Measurements from ENCODE around the gene TLR1. TPM values are rescaled to one million over a fixed set of nuclear protein-coding genes. Genes with fewer than 3 reads are reported as not detected.
"Not testable (repeated sequence)": the region's sequence is repeated elsewhere in the genome, so short reads cannot be mapped to it uniquely, and the experiment has no call there.

TLR1 gene
- total RNA-seq, 2 experiments from 2014 or later, result 16.2 to 16.3 TPM

DNA sequence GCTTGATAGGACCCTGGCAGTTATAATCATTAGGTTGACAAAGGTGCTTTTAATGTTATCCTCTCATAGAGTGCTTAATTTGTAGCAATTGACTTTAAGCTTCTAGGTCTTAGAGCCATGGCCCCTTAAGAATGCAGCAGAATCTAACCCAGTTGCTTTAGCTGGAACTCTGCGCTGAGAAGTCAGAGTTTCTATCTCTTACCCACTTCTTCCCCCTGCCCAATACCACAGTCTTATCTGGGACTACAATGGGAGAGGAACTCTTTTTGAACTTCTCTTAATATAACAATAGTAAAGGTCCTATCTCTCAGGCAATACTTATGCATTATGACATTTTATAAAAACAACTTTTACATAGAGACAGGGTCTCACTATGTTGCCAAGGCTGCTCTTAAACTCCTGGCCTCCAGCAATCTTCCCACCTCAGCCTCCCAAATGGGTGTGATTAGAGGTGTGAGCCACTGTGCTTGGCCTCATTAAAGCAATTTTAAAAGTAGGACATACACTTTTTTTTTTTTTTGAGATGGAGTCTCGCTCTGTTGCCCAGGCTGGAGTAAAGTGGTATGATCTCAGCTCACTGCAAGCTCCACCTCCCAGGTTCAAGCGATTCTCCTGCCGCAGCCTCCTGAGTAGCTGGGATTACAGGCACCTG lies 23.6 kb downstream of the TLR1 start:
- Histone ChIP-seq H3K36me3 (ENCODE audit: insufficient read depth, low read length) (no peaks in the 10 kb centered on the region), H3K9me3 (ENCODE audit: control insufficient read depth in 1 of 2, insufficient read depth in 1 of 2, low read length in 2 of 2) (no peaks in the 10 kb centered on the region), H3K4me1 (ENCODE audit: insufficient read depth, low read length) (peaks cover 4% of the 10 kb centered on the region), H3K27ac (ENCODE audit: low read depth in 1 of 2, low read length in 2 of 2) (no peak overlapping the region), H3K4me3 (ENCODE audit: low read length) (no peak overlapping the region), H3K27me3 (ENCODE audit: control insufficient read depth in 1 of 2, insufficient read depth in 2 of 2, low read length in 2 of 2) (no peaks in the 10 kb centered on the region)
- no peak for DNase-seq
- H3K4me3 Mint-ChIP-seq, result no peak overlapping the region
- H3K9me3 Mint-ChIP-seq, result no peaks in the 10 kb centered on the region
- intact Hi-C loops (cut with DNase I, micrococcal nuclease), result no loop called here
- ChIA-PET POLR2A (interaction anchor here (3.5 kb wide), 1 partner anchor 24 kb away, joined by 17 read pairs; the partner anchor contains the start of gene TLR1), CTCF (interaction anchor here (2.2 kb wide), 1 partner anchor 21 kb away, joined by 17 read pairs; no protein-coding TSS in a partner anchor)
- TF ChIP-seq, protein P1, sequence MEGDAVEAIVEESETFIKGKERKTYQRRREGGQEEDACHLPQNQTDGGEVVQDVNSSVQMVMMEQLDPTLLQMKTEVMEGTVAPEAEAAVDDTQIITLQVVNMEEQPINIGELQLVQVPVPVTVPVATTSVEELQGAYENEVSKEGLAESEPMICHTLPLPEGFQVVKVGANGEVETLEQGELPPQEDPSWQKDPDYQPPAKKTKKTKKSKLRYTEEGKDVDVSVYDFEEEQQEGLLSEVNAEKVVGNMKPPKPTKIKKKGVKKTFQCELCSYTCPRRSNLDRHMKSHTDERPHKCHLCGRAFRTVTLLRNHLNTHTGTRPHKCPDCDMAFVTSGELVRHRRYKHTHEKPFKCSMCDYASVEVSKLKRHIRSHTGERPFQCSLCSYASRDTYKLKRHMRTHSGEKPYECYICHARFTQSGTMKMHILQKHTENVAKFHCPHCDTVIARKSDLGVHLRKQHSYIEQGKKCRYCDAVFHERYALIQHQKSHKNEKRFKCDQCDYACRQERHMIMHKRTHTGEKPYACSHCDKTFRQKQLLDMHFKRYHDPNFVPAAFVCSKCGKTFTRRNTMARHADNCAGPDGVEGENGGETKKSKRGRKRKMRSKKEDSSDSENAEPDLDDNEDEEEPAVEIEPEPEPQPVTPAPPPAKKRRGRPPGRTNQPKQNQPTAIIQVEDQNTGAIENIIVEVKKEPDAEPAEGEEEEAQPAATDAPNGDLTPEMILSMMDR (IDR thresholded peaks at IDR 0.05), result no peak
- H3K27me3 Mint-ChIP-seq, result no peaks in the 10 kb centered on the region
- H3K27ac Mint-ChIP-seq, result no peak overlapping the region
- peaks cover 6% of the 10 kb centered on the region for H3K4me1 Mint-ChIP-seq (ENCODE audit: low read depth)
- no peak for ATAC-seq (ENCODE audit: poor library complexity)
- H3K36me3 Mint-ChIP-seq (ENCODE audit: low read depth), result no peaks in the 10 kb centered on the region

DNA sequence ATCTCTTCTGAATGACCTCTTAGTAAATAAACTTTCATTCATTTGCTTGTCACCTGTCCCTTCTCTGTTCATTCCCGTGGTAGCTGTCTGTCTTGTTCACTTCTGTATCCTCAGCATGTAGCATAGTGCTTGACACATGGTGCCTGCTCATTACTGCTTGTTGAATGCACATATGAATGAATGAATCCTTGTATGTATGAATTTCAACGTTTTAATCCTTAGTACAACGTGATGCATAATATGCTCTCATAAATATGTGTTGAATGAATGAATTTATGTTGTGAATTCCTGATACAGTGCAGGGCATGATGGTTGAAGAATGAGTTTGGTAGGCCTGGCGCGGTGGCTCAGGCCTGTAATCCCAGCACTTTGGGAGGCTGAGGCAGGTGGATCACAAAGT lies 24.8 kb downstream of the TLR1 start:
- no peaks in the 10 kb centered on the region for H3K9me3 ChIP-seq (ENCODE audit: control insufficient read depth in 1 of 2, insufficient read depth in 1 of 2, low read length in 2 of 2)
- CTCF ChIA-PET, result no interaction called here
- TF ChIP-seq, protein P1 (IDR thresholded peaks at IDR 0.05), result no peak
- no peaks in the 10 kb centered on the region for H3K27me3 ChIP-seq (ENCODE audit: control insufficient read depth in 1 of 2, insufficient read depth in 2 of 2, low read length in 2 of 2)
- no peaks in the 10 kb centered on the region for H3K36me3 ChIP-seq (ENCODE audit: insufficient read depth, low read length)
- POLR2A ChIA-PET, result interaction anchor here (3.5 kb wide), 1 partner anchor 25 kb away, joined by 17 read pairs; the partner anchor contains the start of gene TLR1
- intact Hi-C loops (cut with DNase I, micrococcal nuclease), result no loop called here
- H3K4me3 Mint-ChIP-seq, result no peak overlapping the region
- DNase-seq (no peak), ATAC-seq (ENCODE audit: poor library complexity) (no peak)
- H3K9me3 Mint-ChIP-seq, result no peaks in the 10 kb centered on the region
- H3K36me3 Mint-ChIP-seq (ENCODE audit: low read depth), result no peaks in the 10 kb centered on the region
- peaks cover 6% of the 10 kb centered on the region for H3K4me1 Mint-ChIP-seq (ENCODE audit: low read depth)
- no peak overlapping the region for H3K27ac Mint-ChIP-seq
- H3K4me3 ChIP-seq (ENCODE audit: low read length), result no peak overlapping the region
- no peaks in the 10 kb centered on the region for H3K27me3 Mint-ChIP-seq
- H3K27ac ChIP-seq (ENCODE audit: low read depth in 1 of 2, low read length in 2 of 2), result no peak overlapping the region
- H3K4me1 ChIP-seq (ENCODE audit: insufficient read depth, low read length), result peaks cover 4% of the 10 kb centered on the region

DNA sequence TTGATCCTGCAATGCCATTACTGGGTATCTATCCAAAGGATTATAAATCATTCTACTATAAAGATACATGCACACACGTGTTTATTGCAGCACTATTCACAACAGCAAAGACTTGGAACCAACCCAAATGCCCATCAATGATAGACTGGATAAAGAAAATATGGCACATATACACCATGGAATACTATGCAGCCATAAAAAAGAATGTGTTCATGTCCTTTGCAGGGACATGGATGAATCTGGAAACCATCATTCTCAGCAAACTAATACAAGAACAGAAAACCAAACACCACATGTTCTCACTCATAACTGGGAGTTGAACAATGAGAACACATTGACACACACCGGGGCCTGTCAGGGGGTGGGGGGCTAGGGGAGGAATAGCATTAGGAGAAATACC lies 26.7 kb downstream of the TLR1 start:
- H3K36me3 Mint-ChIP-seq (ENCODE audit: low read depth), result not testable (repeated sequence)

DNA sequence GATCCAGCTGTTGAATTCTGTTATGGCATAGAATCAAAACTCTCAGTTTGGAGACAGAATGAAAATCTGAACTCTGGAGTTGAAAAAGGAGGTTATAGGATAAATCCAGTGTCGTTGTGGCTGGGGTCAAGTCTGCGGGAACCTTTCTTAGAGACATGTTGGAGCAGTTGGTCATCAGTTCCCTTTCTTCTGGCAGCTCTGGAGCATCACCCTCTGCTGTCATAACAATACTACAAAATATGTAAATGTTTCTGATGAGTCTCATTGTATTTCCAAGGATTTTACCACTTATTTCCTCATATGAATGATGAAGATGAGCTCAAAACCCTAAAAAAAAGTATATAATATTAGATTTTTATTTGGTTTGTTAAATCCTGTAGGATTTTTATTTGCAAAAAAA lies 29.3 kb downstream of the TLR1 start:
- no peaks in the 10 kb centered on the region for H3K36me3 ChIP-seq (ENCODE audit: insufficient read depth, low read length)
- no peaks in the 10 kb centered on the region for H3K27me3 ChIP-seq (ENCODE audit: control insufficient read depth in 1 of 2, insufficient read depth in 2 of 2, low read length in 2 of 2)
- no peak overlapping the region for H3K27ac ChIP-seq (ENCODE audit: low read depth in 1 of 2, low read length in 2 of 2)
- ATAC-seq (ENCODE audit: poor library complexity), result no peak
- H3K4me3 Mint-ChIP-seq, result no peak overlapping the region
- H3K9me3 Mint-ChIP-seq, result peaks cover 13% of the 10 kb centered on the region
- no peaks in the 10 kb centered on the region for H3K4me1 Mint-ChIP-seq (ENCODE audit: low read depth)
- H3K4me1 ChIP-seq (ENCODE audit: insufficient read depth, low read length), result no peaks in the 10 kb centered on the region
- no peaks in the 10 kb centered on the region for H3K27me3 Mint-ChIP-seq
- intact Hi-C loops (cut with DNase I, micrococcal nuclease), result no loop called here
- TF ChIP-seq, protein P1 (IDR thresholded peaks at IDR 0.05), result no peak
- no peak overlapping the region for H3K4me3 ChIP-seq (ENCODE audit: low read length)
- ChIA-PET CTCF (no interaction called here), POLR2A (interaction anchor here (0.6 kb wide), 1 partner anchor 456 kb away, joined by 3 read pairs; no protein-coding TSS in a partner anchor)
- no peak for DNase-seq
- H3K9me3 ChIP-seq (ENCODE audit: control insufficient read depth in 1 of 2, insufficient read depth in 1 of 2, low read length in 2 of 2), result no peaks in the 10 kb centered on the region
- H3K36me3 Mint-ChIP-seq (ENCODE audit: low read depth), result no peaks in the 10 kb centered on the region
- no peak overlapping the region for H3K27ac Mint-ChIP-seq

More for the DNA sequence above, 26.7 kb downstream of the TLR1 start:
- H3K27ac Mint-ChIP-seq; H3K27me3 ChIP-seq (ENCODE audit: control insufficient read depth in 1 of 2, insufficient read depth in 2 of 2, low read length in 2 of 2); H3K27ac ChIP-seq (ENCODE audit: low read depth in 1 of 2, low read length in 2 of 2); H3K36me3 ChIP-seq (ENCODE audit: insufficient read depth, low read length); POLR2A ChIA-PET; CTCF ChIA-PET; H3K4me1 ChIP-seq (ENCODE audit: insufficient read depth, low read length); H3K4me3 Mint-ChIP-seq; H3K4me3 ChIP-seq (ENCODE audit: low read length); H3K9me3 ChIP-seq (ENCODE audit: control insufficient read depth in 1 of 2, insufficient read depth in 1 of 2, low read length in 2 of 2); intact Hi-C loops (cut with DNase I, micrococcal nuclease); H3K27me3 Mint-ChIP-seq; DNase-seq; H3K4me1 Mint-ChIP-seq (ENCODE audit: low read depth); ATAC-seq (ENCODE audit: poor library complexity): not testable (repeated sequence)
- H3K9me3 Mint-ChIP-seq, result peaks cover 13% of the 10 kb centered on the region
